ENCODE data around the gene CCDC83. TPM values are rescaled to one million over a fixed set of nuclear protein-coding genes. Genes with fewer than 3 reads are reported as not detected.

CCDC83 gene
- total and polyA plus RNA-seq, 2 donors (not counting 3 experiments of a cell fraction or from before 2014, with no cell fraction given): not detected

GRCh38 chr11:85913513-85913912 lies 58.3 kb downstream of the CCDC83 start:
- no peak overlapping the region for H3K27ac ChIP-seq (ENCODE audit: insufficient read depth, low read depth, low read length)
- TF ChIP-seq FOS (IDR thresholded peaks at IDR 0.05; ENCODE audit: borderline replicate concordance, insufficient read depth, low read length): no peak
- TF ChIP-seq GATA2 (IDR thresholded peaks at IDR 0.05; ENCODE audit: insufficient read depth, insufficient read length, low read depth, low read length): no peak
- TF ChIP-seq POLR2AphosphoS5 (IDR thresholded peaks at IDR 0.05; ENCODE audit: insufficient read depth, low read depth, low read length): no peak
- TF ChIP-seq JUN (IDR thresholded peaks at IDR 0.05; ENCODE audit: borderline replicate concordance, insufficient read depth, insufficient read length, low read depth): no peak
- TF ChIP-seq EZH2 (IDR thresholded peaks at IDR 0.05; ENCODE audit: borderline replicate concordance, low read depth, low read length, severe bottlenecking): no peak
- TF ChIP-seq MYC (IDR thresholded peaks at IDR 0.05; ENCODE audit: low read depth, low read length): no peak
- no peak for TF ChIP-seq CTCF (IDR thresholded peaks at IDR 0.05; ENCODE audit: extremely low read depth in 1 of 2, insufficient read depth in 1 of 2, low read depth in 1 of 2, low read length in 2 of 2)
- TF ChIP-seq POLR2A (IDR thresholded peaks at IDR 0.05; ENCODE audit: low read depth, low read length): no peak
- TF ChIP-seq MAX (IDR thresholded peaks at IDR 0.05; ENCODE audit: insufficient read depth, insufficient read length): no peak
- H4K20me1 ChIP-seq (replicated peaks; ENCODE audit: control insufficient read depth, extremely low read depth, insufficient read depth, low read length): no peaks in the 10 kb centered on the region
- no peaks in the 10 kb centered on the region for H3K36me3 ChIP-seq (ENCODE audit: control insufficient read depth in 2 of 2, extremely low read depth in 1 of 2, insufficient read depth in 2 of 2, low read length in 2 of 2)
- H3K9ac ChIP-seq (replicated peaks; ENCODE audit: extremely low read depth, insufficient read depth, low read length): no peak overlapping the region
- no peaks in the 10 kb centered on the region for H3K79me2 ChIP-seq (ENCODE audit: control insufficient read depth, insufficient read depth, low read length)
- no peaks in the 10 kb centered on the region for H3K9me1 ChIP-seq (replicated peaks; ENCODE audit: control insufficient read depth, extremely low read depth, insufficient read depth, low read length)
- no peak for DNase-seq (ENCODE audit: low read depth, low spot score)
- no peaks in the 10 kb centered on the region for H3K4me1 ChIP-seq (ENCODE audit: control insufficient read depth, extremely low read depth, insufficient read depth, low read length)
- no peak overlapping the region for H2AFZ ChIP-seq (ENCODE audit: low read depth, low read length)
- no peak overlapping the region for H3K4me3 ChIP-seq (replicated peaks in 1 of 3; ENCODE audit: insufficient read depth in 1 of 3, low read depth in 1 of 3, low read length in 3 of 3)
- no peaks in the 10 kb centered on the region for H3K9me3 ChIP-seq (replicated peaks; ENCODE audit: control insufficient read depth, insufficient read depth, low read length)
- BruUV-seq (replicated peaks): no TSS peak
- CTCF ChIA-PET: no interaction called here
- H3K27me3 ChIP-seq (ENCODE audit: control insufficient read depth in 2 of 2, insufficient read depth in 2 of 2, low read length in 2 of 2): peaks cover 20 to 26% of the 10 kb centered on the region in 2 experiments
- intact Hi-C loops (cut with micrococcal nuclease) (no loop called here), dilution Hi-C loops (cut with MboI; ENCODE audit: extremely low pct_ligation_motif_present, low sequenced_read_pairs) (no loop called here)
- POLR2A ChIA-PET: no interaction called here
- FAIRE-seq: no peak
- no peak overlapping the region for H3K4me2 ChIP-seq (ENCODE audit: insufficient read depth, low read length)

All from endothelial cell of umbilical vein (primary cell).